Stimulated activated CD4-positive, alpha-beta T cell treated with anti-CD3 and anti-CD28 coated beads, TNF-alpha, amount 100 ng/mL, for 4 hours (primary cell): Measurements from ENCODE around the gene KBTBD3.

Experiments used
- DNase-seq, 3 experiments: peaks; one replicate each; pipeline ENCODE4 v3.0.0-alpha.2; 2020; ENCODE audit warnings: low read depth in 3 of 3

Gene KBTBD3

GRCh38 chr11:106076919-106077608, at the start of gene KBTBD3:
Gene KBTBD3 (minus strand): TSS chr11:106077347. CDS start chr11:106059097, 18,250 bp downstream.
- peak; percentile 84 to 98 (median 96) for DNase-seq

- DNase-seq, result no peak
These were observed 44.6 kb upstream of the KBTBD3 start for GRCh38 chr11:106121570-106122320.

GRCh38 chr11:106105986-106106385, 28.8 kb upstream of the KBTBD3 start:
- DNase-seq, result no peak

- DNase-seq, result no peak
These were observed 24.7 kb upstream of the KBTBD3 start for GRCh38 chr11:106101819-106102218.

- no peak for DNase-seq
These were observed 24.2 kb upstream of the KBTBD3 start for GRCh38 chr11:106101370-106101769.

DNA sequence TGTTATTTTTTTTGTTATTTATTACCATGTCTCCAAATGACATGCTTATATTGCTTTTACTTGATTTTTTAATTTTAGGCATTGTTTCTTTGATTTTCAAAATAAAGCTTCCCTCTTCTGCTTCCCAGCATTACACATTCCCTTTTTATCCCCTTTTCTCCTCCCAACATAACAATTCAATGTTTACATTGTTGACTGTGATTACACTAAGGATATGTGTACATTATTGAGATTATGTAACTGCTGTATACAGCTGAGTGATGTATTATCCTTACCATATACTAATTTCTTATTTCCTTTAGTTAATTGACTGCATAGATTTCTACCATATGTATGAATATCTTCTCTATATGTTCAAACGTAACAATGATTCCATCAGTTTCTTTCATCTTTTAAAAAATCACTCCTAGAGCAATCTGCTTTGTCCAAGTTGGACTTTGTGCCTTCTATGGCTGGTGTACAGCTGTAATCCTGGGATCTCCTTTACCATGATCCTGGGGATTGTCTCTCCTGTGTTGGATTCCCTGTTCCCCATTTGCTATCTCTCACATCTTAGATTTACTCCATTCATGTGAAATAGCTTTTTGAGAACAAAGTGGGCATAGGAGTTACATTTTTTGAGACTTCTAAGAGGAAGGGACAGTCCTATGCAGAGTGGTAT, 21.9 kb upstream of the KBTBD3 start:
- DNase-seq, result no peak

GRCh38 chr11:106092446-106092845, 15.3 kb upstream of the KBTBD3 start:
- no peak for DNase-seq

DNA sequence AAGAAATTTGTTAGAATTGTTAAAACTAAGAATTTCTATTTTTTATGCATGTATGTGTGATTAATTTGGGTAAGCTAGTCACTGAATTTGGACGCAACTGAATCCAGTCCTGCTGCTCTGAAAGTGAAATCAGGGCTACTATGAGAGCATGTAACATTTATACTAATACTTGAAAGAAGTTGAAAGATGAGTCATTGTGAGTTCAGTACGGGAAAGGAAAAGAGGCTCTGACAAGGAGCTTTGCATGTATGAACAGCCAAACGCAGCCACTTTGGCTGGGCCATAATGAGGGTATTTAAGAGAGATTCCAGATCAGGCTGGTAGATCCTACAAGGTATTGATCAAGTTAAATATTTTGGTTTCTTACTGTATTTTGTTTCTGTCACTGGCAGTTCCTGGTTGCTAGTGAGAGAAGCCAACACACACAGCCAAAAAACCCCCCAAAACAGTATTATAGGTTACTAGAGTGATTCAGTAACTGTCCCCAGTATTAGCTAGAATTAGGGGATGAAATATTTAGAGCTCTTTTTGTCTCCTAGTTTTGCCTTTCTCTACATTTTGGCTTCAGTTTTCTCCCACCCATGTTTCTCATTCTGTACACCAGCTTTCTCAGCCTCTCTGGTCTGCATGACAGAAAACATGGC, 14.5 kb upstream of the KBTBD3 start:
- no peak for DNase-seq

GRCh38 chr11:106088896-106089295, 11.7 kb upstream of the KBTBD3 start:
- DNase-seq, result no peak

DNA sequence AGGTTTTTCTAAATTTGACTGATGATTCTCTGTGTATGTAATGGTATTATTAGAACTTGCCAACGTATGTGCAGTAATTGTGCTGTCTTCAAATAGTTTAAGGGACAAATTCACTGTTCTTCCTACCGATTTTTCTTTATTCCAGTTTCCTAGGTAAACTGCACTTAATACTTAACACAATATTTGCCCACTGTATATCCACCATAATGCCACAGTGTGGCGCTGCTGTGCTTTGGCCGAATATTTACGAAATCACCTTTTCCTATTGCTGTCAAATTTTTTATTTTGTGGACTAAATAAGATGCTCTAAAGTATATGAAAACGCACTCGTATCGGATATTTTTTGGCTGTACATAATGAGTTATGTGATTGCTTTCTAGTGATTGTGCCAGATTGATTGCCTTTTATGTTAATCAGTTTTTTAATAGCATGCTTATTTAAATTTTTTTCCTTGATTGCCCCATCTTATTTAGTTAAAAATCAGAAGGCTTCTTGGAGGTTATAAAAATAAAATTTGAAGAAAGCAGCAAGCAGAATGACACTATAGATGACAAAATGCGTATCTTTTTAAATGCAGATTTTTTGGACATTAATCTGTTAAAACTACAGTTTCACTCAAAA, 10.8 kb upstream of the KBTBD3 start:
- peak in 1 of 3 experiments; percentile 4 for DNase-seq

DNA sequence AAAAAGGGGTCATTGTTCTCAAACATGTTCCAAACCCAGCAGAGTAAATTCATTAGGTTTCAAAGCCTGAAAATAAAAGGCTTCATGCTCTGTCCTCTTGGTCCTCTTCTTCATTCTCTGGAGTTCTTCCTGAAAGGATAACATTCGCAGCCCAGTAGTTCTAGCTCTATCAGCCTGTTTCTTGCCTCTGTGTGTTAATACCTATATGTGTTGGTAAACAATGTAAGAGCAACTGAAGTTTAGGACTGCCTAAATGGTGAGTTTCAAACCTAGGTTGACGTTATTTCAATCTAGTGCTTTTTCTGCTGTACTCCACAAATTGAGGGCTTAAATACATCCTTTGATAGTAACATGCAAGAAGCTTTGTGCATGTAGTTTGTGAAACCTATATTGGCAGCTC, 9.7 kb upstream of the KBTBD3 start:
- no peak for DNase-seq

- no peak for DNase-seq
These were observed 9.0 kb upstream of the KBTBD3 start for GRCh38 chr11:106086135-106086534.

GRCh38 chr11:106082096-106082495, 4.9 kb upstream of the KBTBD3 start:
- DNase-seq, result no peak

GRCh38 chr11:106077609-106078455, 685 bp upstream of the KBTBD3 start, which contains the start of gene AASDHPPT:
Gene AASDHPPT (plus strand): TSS chr11:106077662. CDS start chr11:106077711, 49 bp downstream.
- no peak for DNase-seq

DNA sequence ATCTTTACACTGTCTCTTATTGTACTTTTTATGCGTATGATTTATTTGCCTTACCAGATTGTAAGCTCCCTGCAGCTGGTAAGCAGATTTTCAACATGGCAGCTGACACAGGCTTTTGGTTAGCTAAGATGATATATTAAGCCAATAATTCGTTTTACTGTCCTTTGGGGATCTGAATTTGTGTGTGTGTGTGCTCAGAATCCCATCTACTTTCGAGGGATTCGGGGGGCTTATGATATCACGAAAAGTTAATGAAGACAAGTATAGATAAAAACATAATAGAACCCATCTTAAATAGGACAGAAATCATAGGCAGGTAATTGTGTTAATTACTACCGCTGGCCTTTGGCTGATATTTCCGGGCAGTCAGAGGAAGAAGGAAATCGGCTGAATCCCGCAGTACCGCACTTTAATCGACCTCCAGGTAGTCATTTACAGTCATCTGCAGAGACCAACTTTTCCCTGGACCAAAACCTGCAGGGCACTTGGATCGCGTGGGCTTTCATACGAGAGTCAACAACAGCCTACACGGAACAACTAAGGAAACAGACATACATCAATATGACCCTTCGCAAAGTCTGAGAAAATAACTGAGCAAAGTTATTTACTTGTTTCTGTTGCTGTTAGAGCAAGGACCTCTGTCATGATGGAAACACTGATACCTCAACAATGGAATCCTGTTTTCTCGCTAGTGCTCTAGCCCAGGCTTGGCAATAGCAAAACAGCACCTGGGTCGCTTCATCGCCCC, 802 bp downstream of the KBTBD3 start:
- no peak for DNase-seq

- DNase-seq, result no peak
These were observed 4.3 kb downstream of the KBTBD3 start for GRCh38 chr11:106072804-106073203.

- DNase-seq, result no peak
These were observed 6.5 kb downstream of the KBTBD3 start for GRCh38 chr11:106070606-106071005.

- DNase-seq, result no peak
These were observed 14.1 kb downstream of the KBTBD3 start for GRCh38 chr11:106063009-106063408.

DNA sequence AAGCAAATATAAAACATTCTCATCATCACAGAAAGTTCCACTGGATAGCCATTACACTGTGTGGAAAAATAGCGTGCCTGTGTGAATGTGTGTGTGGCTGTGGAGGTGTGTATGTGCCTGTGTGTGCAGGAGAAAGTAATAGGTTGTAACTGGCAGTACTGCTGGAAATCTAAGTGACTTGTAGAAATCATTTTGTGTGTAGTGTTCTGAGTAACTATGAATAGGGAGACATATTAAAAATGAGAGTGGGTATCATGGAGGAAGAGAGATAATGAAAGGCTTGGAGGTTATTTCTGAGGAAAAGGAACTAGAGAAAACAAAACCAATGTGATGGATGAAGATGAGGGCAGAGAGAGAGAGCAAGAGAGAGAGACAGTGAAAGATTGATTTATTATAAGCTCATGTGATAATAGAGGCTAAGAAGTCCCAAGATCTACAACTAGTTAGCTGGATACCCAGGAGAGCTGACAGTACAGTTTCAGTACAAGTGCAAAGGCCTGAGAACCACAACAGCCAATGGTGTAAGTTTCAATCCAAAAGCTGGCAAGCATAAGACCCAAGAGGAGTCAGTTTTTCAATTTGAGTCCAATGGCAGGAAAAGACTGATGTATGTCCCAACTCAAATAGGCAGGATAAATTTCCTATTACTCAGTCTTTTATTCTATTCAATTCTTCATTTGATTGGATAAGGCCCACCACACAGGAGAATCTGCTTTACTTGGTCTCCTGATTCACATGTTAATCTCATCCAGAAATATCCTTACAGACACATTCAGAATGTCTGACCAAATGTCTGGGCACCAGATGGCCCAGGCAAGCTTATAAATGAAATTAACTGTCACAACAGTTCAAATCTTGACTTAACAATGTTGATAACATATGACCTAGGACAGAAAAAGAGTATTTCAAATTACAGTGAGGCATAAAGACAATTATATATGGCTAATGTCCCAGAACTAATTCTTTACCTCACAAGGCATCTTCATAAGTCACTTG, 14.9 kb downstream of the KBTBD3 start:
- DNase-seq, result no peak
